Stimulated activated CD8-positive, alpha-beta memory T cell treated with anti-CD3 and anti-CD28 coated beads, Interleukin-2, amount 100 ng/mL, for 1 hour (primary cell): ENCODE measurements around the gene TMEM213.

Experiments
- DNase-seq, 2 donors: peaks; one replicate each; pipeline ENCODE4 v3.0.0-alpha.2; 2020; ENCODE audit warnings: low read depth in 2 of 2

Gene TMEM213

GRCh38 chr7:138842111-138842510 lies 44.3 kb downstream of the TMEM213 start:
- DNase-seq, result no peak

GRCh38 chr7:138843632-138844580 lies 46.1 kb downstream of the TMEM213 start:
- no peak for DNase-seq

GRCh38 chr7:138845711-138846110 lies 47.9 kb downstream of the TMEM213 start:
- DNase-seq, result no peak

- no peak for DNase-seq
These were observed 50.5 kb downstream of the TMEM213 start for GRCh38 chr7:138848056-138848980.

GRCh38 chr7:138849701-138850100 lies 51.9 kb downstream of the TMEM213 start:
- DNase-seq, result no peak

- no peak for DNase-seq
These were observed 54.7 kb downstream of the TMEM213 start for GRCh38 chr7:138852469-138852868.

- no peak for DNase-seq
These were observed 55.7 kb downstream of the TMEM213 start for GRCh38 chr7:138853448-138853847.

GRCh38 chr7:138854115-138854645 lies 56.4 kb downstream of the TMEM213 start:
- DNase-seq, result no peak

GRCh38 chr7:138857728-138858127 lies 59.9 kb downstream of the TMEM213 start:
- DNase-seq, result no peak

GRCh38 chr7:138861051-138861450 lies 63.3 kb downstream of the TMEM213 start:
- DNase-seq, result no peak

- no peak for DNase-seq
These were observed 66.1 kb downstream of the TMEM213 start for GRCh38 chr7:138863931-138864330.

GRCh38 chr7:138864667-138865066 lies 66.9 kb downstream of the TMEM213 start:
- DNase-seq, result no peak

GRCh38 chr7:138865843-138866242 lies 68.0 kb downstream of the TMEM213 start:
- DNase-seq, result no peak

- no peak for DNase-seq
These were observed 68.6 kb downstream of the TMEM213 start for GRCh38 chr7:138866353-138866752.

- no peak for DNase-seq
These were observed 70.0 kb downstream of the TMEM213 start for GRCh38 chr7:138867744-138868143.

- no peak for DNase-seq
These were observed 70.9 kb downstream of the TMEM213 start for GRCh38 chr7:138868711-138869110.

- DNase-seq, result no peak
These were observed 71.6 kb downstream of the TMEM213 start for GRCh38 chr7:138869353-138869752.

- no peak for DNase-seq
These were observed 73.4 kb downstream of the TMEM213 start for GRCh38 chr7:138871065-138871813.

- no peak for DNase-seq
These were observed 74.0 kb downstream of the TMEM213 start for GRCh38 chr7:138871814-138872090.

GRCh38 chr7:138872576-138872975 lies 74.8 kb downstream of the TMEM213 start:
- DNase-seq, result no peak

- DNase-seq, result no peak
These were observed 75.6 kb downstream of the TMEM213 start for GRCh38 chr7:138873220-138873892.
